ENCODE data around the gene STRAP. TPM values are rescaled to one million over a fixed set of nuclear protein-coding genes. Genes with fewer than 3 reads are reported as not detected.

STRAP gene
- total and polyA plus RNA-seq, 2 of the 13 experiments (the other 11 are each of a cell fraction or from before 2014, with no cell fraction given), result 66.9 to 118 TPM

GRCh38 chr12:15882118-15882971, at the start of gene STRAP (continued):
- TF ChIP-seq ZNF34 (CRISPR knock-in tag; IDR thresholded peaks at IDR 0.05; ENCODE audit: borderline replicate concordance) (peak; percentile 53), TBX3 (IDR thresholded peaks at IDR 0.05; ENCODE audit: borderline replicate concordance) (no peak), GABPB1 (CRISPR knock-in tag; IDR thresholded peaks at IDR 0.05) (peak; percentile 99), ZNF576 (CRISPR knock-in tag; IDR thresholded peaks at IDR 0.05) (no peak), BRF2 (CRISPR knock-in tag; IDR thresholded peaks at IDR 0.05) (peak; percentile 60; the same call in 1 of the 2 replicates), PREB (CRISPR knock-in tag; IDR thresholded peaks at IDR 0.05) (no peak), ZNF816 (CRISPR knock-in tag; IDR thresholded peaks at IDR 0.05; ENCODE audit: borderline replicate concordance) (peak; percentile 50; the same call in 1 of the 2 replicates), ZFP90 (CRISPR knock-in tag; IDR thresholded peaks at IDR 0.05; ENCODE audit: borderline replicate concordance) (peak; percentile 2; the same call in 1 of the 2 replicates), ZNF768 (CRISPR knock-in tag; IDR thresholded peaks at IDR 0.05) (0 out of 2 replicates have a peak, but pooled peaks have one; percentile 14), ZSCAN30 (CRISPR knock-in tag; IDR thresholded peaks at IDR 0.05) (peak; percentile 74; the same call in 1 of the 2 replicates), ZNF75D (CRISPR knock-in tag; IDR thresholded peaks at IDR 0.05; ENCODE audit: borderline replicate concordance) (0 out of 2 replicates have a peak, but pooled peaks have one; percentile 17), MIER2 (CRISPR knock-in tag; IDR thresholded peaks at IDR 0.05) (peak; percentile 7; the same call in 1 of the 2 replicates), ZNF18 (CRISPR knock-in tag; IDR thresholded peaks at IDR 0.05; ENCODE audit: insufficient replicate concordance) (peak; percentile 71), MLLT10 (CRISPR knock-in tag; IDR thresholded peaks at IDR 0.05) (no peak), THAP9 (CRISPR knock-in tag; IDR thresholded peaks at IDR 0.05; ENCODE audit: borderline replicate concordance) (peak; percentile 72; the same call in 1 of the 2 replicates), NCOR1 (IDR thresholded peaks at IDR 0.05; ENCODE audit: borderline replicate concordance, low read length) (0 out of 2 replicates have a peak, but pooled peaks have one; percentile 23), MEIS1 (CRISPR knock-in tag; IDR thresholded peaks at IDR 0.05; ENCODE audit: borderline replicate concordance) (peak; percentile 79), ZNF138 (CRISPR knock-in tag; IDR thresholded peaks at IDR 0.05; ENCODE audit: low read depth) (peak; percentile 61; the same call in 1 of the 2 replicates)
- TF ChIP-seq, protein P1, sequence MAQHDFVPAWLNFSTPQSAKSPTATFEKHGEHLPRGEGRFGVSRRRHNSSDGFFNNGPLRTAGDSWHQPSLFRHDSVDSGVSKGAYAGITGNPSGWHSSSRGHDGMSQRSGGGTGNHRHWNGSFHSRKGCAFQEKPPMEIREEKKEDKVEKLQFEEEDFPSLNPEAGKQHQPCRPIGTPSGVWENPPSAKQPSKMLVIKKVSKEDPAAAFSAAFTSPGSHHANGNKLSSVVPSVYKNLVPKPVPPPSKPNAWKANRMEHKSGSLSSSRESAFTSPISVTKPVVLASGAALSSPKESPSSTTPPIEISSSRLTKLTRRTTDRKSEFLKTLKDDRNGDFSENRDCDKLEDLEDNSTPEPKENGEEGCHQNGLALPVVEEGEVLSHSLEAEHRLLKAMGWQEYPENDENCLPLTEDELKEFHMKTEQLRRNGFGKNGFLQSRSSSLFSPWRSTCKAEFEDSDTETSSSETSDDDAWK (CRISPR knock-in tag; IDR thresholded peaks at IDR 0.05), result no peak

Data from HepG2 (cell line).